Activated CD8-positive, alpha-beta memory T cell treated with anti-CD3 and anti-CD28 coated beads for 4 hours (primary cell): Measurements from ENCODE around the gene MAPKBP1.

Experiments used
- DNase-seq, 2 donors: peaks; one replicate each; pipeline ENCODE4 v3.0.0-alpha.2; 2020; ENCODE audit warnings: low read depth in 2 of 2

Gene MAPKBP1

DNA sequence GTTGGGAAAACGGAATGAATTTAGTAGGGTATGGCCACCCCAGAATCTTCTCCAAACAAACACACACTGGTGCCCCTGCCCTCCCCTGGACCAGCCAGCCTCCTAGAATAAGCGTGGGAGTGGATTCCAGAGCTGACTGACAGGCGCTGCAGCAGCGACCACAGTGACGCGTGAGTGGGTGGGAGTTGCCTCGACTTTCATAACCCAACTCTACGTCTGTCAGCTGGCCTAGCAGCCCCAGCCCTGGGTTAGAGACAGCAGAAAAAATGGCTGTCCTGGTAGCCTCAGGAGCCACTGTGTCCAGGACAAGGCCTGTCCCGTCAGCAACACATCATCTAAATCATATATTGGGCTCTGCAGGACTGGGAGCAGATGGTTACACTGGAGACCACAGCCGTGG lies 74.3 kb downstream of the MAPKBP1 start:
- no peak for DNase-seq

DNA sequence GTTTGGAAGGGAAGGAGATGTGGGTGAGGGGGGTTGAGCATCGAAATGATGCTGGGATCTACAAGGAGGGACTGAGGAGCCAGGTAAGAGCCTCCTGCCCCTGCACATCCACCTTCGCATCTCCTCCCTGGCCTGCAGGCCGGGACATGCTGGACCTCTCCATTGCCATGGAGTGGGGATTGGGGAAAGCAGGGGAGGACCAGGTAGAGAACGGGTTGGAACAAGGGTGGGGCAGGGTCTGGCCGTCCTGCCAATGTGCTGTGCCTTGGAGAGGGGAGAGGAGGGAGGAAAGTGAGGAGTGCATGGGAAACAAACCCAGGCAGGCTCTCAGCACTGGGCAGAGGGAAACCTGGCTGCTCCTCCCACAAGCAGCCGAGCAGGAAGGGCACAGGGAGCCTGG lies 74.9 kb downstream of the MAPKBP1 start:
- DNase-seq: no peak

DNA sequence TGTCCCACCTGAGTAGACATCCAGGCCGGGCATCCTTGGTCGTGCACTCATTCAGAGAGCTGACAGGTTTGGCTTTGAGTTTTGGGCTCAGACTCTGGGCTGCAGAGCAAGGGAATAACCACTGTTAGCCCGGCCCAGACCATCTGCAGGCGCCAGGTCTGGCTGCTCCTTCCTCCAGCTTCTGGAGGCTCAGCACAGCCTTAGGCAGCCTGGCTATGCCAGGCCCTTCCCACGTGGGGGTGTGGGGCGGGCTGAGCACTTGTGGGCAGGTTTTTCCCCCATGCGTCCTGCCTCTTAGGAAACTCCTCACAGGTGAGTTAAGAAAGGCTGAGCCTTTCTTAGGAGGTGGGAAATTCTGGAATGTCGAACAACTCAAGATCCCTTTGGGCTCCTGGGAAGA lies 75.6 kb downstream of the MAPKBP1 start:
- DNase-seq: no peak

DNA sequence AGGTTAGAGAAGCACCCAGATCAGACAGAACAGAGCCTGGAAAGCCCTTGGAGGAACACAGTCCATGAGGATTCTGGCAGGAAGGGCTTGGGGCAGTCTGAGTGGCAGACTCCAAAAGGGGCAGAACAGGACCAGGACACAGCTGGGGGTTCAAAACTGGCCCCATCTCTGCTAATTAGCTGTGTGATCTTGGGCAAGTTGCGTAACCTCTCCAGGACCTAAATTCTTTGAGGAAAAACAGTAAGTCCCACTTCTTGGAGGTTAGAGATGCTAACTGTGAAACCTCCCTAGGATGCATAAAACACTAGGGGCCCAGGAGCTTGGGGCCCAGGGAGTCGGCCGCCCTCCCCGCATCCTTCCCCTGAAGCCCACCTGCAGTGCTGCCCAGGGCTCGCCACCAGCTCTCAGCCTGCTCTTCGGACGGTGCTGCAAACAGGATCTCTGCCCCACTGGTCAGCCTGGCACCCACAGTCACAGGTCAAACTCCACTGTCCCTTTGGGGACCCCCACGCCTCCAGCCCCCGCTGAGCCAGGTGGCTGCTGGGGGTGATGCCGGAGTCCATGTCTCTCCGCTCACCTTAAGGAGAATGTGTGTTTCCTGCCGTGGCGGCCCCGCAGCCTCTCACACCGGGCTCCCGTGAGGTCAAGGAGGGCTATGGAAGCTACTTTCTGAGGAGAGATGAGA lies 76.3 kb downstream of the MAPKBP1 start:
- DNase-seq: no peak

DNA sequence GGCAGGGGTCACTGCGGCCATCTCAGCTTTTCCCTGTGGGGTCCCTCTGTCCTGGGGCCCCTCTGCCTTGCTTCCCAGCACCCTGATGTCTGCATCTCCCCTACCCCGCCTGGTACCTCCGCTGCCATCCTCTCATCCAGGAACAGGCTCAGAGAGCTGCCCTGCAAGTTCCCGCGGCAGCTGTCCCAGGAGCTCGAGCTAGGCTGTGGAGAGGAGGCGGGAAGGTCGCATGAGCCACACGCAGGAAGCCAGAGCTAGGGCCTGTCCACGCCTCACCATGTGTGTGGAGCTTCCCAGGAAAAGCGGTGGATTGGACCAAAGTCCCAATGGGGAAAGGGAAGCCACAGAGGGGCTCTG lies 76.9 kb downstream of the MAPKBP1 start:
- DNase-seq: no peak

DNA sequence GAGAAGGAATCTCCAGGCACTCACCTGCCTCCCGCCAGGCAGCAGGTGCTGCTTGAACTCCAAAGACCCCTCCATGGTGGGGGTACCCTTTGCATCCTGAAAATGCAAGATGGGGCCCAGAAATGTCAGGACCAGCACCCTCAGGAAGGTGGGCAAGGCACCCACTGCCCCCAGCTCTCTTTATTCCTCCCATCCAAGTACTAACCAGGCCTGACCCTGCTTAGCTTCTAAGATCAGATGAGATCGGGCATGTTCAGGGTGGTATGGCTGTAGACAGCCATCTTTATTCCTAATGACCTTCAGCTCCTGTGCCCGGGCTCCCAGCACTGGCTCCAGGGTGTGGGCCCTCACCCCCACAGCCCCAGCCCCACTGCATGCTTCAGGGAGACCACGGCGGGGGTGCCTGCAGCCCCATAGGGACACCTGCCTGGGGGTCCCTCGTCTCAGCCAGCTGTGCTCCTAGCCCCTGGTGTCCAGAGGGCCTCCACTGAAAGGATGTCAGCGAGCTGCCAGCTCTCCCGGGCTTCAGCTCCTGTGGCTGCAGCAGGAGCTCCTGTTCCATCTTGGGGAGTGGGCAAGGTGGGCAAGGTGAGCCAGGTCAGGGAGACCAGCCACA lies 77.6 kb downstream of the MAPKBP1 start:
- no peak for DNase-seq

DNA sequence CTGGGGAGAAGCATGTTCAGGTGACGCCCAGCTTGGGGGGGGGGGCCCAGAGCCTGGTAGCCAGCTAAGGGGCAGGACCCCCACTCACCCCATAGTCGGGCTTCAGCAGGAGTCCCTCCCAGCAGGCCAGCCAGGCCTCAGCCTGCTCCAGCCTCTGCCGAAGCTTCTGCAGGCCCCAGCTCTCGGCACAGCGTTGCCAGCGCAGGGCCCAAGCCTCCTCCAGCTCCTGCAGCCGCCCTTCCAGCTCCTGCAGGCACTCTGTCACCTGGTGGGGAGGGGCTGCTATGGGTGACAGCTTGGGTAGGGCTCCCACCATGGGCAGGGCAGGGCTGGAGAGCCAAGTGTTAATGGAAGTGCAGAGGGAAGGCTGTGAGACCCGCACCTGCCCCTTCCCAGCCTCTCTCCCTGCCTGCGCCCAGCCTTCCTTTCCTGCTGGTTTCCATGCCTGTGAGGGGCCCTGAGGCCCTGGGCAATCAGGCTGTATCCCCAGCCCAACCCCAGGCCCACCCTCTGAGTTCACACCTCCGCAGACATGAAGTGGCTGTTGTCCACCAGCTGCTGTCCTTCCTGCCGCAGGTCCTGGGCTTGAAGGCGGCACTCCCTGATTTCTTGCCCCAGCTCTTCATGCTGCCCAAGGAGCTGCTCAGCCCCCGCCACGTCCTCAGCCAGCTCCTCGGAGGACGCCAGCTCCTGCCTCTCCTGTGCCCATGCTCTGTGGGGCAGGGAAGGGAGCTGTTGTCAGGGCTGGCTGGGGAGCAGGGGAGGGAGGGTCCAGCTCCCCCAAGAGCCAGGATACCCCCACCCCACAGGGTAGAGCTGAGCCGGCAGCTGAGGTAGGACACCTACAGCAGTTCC lies 78.7 kb downstream of the MAPKBP1 start:
- no peak for DNase-seq

DNA sequence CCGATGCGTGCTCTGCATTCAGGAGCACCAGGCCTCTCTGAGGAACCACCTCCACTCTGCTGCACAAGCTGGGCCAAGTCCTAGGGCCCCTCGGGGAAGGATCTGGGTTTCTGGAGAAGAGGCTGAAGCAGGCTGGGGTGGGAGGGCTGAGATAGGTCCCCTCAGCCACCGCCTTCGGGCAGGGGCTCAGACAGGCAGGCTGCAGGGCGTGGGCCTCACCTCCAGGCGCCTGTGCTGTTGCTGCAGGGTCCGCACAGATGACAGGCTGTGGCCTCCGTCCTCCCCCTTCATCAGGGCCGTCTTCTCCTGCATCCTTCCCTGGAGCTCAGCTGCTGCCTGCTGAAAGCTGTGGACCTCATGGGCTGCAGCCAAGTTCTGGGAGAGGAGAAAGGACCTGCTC lies 79.5 kb downstream of the MAPKBP1 start:
- no peak for DNase-seq

DNA sequence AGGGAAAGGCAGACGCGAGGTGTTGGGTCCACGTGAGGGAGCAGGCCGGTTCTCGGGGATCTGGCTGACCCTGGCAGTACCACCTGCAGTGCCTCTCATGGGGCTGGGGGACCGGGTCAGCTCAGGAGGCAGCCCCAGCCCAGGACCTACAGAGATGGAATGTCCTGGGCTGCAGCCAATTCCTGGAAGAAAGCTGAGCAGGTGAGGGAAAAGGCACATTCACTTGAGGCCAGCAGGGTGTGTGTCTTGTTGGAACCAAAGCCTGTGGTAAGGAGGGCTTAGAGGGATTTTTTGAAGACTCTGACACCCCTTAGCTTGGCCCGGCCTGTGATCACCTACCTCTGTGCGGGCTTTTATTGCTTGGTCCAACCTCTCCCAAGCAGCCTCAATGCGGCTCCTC lies 80.2 kb downstream of the MAPKBP1 start:
- DNase-seq: no peak

DNA sequence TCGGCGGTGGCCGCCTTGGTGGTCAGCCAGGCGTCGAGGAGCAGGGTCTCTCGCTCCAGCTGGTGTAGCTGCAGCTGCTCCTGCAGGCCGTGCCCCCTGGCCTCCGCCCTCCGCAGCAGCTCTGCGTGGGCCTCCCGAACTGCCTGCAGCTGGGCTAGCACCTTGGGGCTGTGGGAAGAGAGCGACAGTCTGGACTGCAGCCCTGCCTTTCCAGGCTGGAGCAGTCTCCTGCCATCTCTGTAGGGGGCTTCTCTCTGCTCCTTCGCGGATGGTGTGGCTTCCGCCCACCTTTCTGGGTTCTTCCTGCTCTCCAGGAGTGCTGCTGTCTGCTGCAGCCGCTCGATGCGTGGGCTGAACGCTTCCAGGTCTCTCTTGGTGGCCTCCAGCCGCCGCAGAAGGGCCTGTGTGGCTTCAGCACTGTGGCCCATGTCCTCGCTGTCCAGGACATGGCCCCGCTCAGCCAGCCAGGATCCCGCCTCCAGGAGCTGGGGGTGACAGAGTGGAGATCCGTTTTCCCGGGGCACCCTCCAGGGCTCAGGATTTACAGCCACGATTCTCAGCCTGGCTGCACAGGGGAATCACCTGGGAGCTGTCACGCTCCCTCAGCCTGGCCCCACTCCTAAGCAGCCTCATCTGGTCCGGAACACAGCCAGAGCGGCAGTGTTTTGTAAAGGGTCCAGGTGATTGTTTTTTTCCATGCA lies 81.1 kb downstream of the MAPKBP1 start:
- DNase-seq: no peak

DNA sequence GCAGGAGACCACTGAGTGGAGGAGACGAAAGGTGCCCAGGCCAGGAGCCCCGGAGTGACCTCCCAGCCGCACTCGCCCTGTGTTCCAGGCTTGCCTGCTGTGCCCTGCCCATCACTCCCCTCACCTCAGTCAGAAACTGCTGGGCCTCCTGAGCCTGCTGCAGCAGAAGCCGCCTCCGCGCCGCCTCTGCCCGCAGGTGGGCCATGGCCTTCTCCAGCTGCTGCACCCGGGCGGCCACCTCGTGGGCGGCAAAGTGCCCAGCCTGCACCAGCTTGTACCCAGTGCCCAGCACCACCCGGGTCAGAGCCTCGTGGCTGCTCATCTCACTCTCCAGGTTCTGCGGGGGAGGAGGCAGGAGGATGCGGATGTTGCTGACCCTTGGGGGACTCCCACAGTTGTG lies 82.0 kb downstream of the MAPKBP1 start:
- DNase-seq: no peak

DNA sequence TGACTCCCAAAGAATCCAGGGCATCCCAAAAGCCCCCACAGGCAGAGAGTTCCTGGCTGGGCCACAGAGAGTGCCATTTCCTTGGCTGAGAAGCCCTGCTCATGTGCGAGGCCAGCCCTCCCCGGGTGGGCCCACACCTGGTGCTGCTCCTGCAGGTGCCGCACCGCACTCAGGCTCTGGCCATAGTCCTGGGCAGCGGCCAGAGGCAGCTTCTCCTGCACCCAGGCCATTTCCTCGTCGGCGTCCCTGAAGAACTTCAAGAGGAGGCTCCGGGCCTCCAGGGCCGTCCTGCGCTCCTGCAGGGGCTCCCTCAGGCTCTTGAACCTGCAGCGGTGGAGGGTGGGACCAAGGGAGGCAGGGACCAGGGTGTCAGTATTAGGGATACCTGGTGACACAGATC lies 82.4 kb downstream of the MAPKBP1 start:
- DNase-seq: no peak

DNA sequence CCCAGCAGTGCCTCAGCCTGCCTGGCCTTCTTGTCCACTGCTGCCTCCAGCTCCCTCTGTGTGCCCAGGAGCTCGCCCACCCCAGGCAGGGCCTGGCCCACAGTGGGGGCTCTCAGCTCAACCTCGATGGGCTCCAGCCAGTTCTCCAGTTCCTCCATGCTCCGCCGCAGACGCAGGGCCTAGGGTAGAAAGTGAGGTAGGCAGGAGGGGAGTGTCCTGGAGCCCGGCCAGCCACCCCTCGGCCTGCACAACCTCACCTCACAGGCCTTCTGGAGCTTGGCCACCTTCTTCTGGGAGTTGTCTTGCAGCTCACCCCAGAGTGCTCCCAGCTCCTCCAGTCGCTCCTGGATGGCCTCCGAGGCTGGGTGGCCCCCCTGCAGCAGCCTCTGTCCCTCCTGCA lies 83.0 kb downstream of the MAPKBP1 start:
- no peak for DNase-seq

DNA sequence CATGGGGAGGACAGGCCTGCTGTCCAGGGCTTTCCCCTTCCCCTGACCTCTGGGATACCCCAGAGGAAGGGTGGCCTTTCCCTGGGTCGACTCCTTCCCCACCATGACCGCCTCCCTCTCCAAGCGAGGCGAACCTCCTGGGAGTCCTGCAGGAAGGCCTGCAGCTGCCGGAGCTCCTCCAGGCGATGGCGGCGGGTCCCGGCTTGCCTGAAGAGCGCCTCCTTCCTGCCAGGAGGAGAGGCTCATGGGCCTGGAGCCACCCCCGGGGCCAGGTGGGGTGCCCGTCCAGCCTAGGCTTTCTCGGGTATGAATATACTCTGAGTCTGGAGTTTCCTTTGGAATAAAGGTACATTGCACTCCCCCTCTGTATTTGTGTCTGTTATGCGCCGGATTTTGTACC lies 84.5 kb downstream of the MAPKBP1 start:
- no peak for DNase-seq

DNA sequence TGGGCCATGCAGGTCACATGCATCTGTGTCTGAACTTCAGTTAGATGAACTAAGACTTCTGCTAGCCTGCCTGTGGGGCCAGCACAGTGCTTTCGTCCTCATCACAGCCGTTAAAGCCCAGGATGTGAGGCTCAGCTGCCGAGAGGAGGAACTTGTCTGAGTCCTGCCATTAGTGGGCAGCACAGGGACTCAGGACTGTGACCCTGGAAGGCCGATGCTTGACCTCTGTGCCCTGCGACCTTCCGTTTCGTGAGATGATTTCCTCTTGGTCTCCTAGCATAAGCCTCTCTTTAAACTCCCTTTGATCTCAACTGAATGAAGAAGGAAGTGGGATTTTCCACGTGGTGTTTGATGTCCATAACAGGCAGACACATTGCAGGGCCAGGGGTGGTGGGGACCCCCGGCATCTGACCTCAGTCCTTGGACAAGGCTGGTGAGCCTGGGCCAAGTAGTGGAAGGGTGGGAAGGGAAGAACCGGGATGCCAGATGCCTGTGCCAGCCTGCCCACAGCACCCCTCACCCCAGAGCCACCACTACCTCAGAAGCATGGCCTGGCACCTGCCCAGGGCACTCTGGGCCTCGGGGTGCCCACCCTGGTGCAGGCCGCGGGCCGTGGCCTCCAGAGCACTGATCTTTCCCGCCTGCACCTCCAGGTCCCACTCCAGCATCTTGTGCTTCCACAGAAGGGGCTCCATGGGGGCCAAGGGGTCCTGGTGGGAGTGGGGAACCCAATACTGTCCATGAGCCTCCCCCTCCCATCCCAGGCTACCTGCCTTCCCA lies 86.0 kb downstream of the MAPKBP1 start:
- no peak for DNase-seq

DNA sequence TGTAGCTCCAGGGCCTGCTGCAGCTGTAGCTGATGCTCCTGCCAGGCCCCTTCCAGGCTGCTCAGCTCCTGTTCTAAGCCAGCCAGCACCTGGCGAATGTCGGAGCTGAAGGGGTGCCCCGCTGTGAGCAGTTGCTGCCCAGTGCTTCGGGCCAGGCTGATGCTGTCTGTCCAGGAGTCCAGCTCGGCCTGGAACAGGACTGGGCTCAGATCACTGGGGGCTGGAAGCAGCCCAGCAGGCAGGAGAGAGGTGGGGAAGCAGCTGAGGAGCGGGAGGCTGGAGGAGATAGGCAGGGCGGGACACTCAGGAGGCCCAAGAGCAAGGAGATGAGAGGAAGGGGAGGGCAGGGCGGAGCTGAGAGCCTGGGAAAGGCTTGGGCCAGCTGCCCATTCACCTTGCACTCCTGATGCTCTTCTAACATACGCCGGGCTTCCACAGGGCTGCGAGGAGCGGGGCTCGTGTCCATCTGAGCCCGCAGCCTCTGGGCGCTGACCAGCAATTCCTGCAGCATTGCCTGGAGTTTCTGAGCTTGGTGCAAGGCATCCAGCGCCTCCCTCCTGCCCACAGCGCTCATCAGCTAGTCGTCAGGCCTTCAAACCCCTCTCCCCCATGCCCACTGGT lies 87.6 kb downstream of the MAPKBP1 start:
- no peak for DNase-seq

DNA sequence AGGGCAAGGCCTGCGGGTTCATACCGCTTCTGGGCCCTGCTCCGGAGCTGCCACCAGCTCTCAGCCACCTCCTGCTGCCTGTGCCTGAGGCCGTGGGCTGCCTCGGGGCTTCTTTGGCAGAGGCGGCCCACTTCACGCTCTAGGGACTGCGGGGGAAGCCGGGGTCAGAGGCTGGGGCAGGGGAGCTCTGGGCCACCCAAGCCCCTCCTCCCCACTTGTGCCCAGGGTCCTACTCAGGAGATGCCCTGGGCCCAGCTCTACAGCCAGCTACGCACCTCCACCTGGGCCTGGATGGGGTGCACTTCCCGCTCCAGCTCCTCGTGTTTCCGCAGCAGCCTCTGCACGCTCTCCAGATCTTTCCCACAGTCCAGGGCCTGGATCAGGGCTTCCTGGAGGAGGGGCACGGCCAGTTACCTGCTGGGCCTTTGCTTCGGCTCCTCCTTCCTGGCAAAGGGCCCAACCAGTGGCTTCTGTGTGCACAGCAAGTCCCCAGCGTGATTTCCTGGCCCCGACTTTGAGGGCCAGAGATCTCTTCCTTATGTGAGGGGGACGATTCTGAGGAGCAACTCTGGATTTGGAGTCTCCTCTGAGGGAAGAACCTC lies 88.3 kb downstream of the MAPKBP1 start:
- DNase-seq: no peak

DNA sequence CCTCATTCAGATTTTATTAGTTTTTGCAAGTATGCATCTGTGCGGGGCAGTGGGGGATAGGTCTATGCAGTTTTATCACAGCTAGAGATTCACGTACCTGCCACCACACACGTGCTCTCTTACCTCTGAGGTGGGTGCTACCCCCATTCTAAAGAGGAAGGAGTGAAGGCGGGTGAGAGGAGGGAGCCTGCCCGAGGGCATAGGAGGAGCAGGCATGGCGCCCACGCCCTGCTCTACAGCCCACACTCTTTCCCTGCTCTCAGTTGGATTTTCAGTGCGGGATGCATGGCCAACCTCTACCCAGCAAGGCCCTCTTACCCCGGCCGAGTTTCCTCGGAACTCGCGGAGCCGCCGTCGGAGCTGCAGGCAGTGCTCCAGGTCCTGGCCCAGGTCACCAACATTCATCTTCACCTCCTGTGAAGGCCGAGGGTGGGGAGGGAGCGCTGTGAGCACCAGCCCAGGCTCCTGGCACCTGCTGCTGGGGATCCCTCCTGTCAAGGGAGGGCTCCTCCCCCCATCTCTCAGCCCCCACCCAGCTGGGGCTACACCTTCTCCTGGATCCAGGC lies 91.3 kb downstream of the MAPKBP1 start:
- DNase-seq: no peak

DNA sequence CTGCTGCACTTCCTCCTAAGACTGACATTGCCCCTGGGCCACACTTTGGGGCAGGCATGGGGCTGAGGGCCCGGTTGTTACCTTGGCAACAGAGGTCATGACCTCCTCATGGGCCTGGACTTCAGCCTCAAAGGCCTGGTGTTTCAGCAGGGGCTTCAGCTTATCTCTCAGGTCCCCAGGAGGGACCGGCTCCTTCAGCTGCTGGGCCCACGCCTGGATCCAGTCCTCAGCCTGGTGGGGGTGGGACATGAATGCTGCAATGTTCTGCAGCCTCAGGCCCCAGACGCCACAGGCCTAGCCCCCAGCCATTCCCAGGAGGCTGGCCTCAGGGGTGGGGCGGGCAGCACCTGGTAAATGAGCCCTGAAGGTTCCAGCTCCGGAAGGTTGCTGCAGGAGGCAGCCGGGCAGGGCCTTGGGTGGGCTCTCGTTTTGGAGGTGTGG lies 92.0 kb downstream of the MAPKBP1 start:
- DNase-seq: no peak

DNA sequence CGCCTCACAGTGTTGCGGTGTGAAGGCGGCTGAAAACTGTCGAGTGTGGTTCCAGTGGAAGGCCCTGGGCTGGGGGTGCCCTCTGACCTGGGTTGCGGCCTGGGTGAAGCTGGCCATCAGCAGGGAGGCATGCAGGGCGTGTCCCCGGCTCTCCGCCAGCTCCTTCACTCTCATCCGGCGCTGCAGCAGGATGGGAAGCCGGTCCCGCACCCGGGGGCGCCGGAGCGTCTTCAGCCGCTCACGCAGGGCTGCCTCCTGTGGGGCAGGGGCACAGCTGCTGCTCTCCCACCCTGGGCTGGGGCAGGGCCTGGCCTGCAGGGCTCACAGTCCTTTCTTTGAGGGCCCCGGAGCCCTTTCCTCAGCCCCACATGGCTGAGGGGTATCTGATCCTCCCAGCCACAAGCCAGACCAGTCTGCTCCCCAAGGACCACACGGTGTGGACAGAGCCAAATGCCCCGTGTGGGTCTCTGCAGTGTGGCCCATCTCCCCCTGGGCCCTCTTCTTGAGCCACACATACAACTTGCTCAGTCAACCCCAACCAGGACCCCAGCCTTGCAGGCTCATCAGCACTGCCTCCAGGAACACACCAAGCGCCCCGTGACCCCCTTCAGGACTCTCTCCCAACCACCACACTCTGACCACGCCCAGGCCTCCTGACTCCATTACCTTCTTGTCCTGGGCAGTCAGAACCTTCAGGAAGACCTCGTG lies 92.7 kb downstream of the MAPKBP1 start:
- no peak for DNase-seq
